HepG2 (cell line): ENCODE measurements around the gene LYPD6. TPM values are rescaled to one million over a fixed set of nuclear protein-coding genes. Genes with fewer than 3 reads are reported as not detected.

ENCODE experiments used
- ATAC-seq: fragments of 200-7000 bp; cut with Tn5 transposase; 3 replicates; pipeline ENCODE4 v1.9.1; 2020; ENCODE audit warnings: mild to moderate bottlenecking, moderate library complexity
- BruUV-seq: library from RNA; stranded (reverse); fragments of 400-500 nt; replicated peaks from 2 replicates; lab custom pipeline; 2021; lab: Mats Ljungman, UMichigan
- CTCF ChIA-PET: fragments of 300-600 bp; formaldehyde crosslinking; extraction: SDS; loops from one replicate; lab custom pipeline; 2021; ENCODE audit warnings: low total read pairs, inconsistent platforms, low intra/inter-chr PET ratio; lab: Yijun Ruan, JAX
- POLR2A ChIA-PET: fragments of 350-600 bp; sonication (Branson Sonifier 250); formaldehyde crosslinking; loops from one replicate; lab custom pipeline; 2020; ENCODE audit warnings: antibody characterized with exemption, inconsistent platforms; lab: Yijun Ruan, JAX
- DNase-seq: peaks from one replicate; pipeline ENCODE4 v3.0.0-alpha.2; 2015; ENCODE audit warnings: low spot score
- FAIRE-seq: peaks from 3 replicates; lab custom pipeline; 2011; peaks lifted over from hg19 to GRCh38; lab: Jason Lieb, UNC
- H2AFZ ChIP-seq: one replicate; pipeline ENCODE4 v1.6.1; 2011; ENCODE audit warnings: low read length, inconsistent platforms
- H3K27ac ChIP-seq: fragments of 300-600 bp; 3 replicates; pipeline ENCODE4 v1.8.0; 2011; ENCODE audit warnings: mixed run types, mild to moderate bottlenecking, mixed read lengths, low read length, inconsistent platforms; ENCODE audit not compliant: insufficient read depth; ENCODE audit errors: extremely low read length
- H3K27me3 ChIP-seq, 2 experiments: fragments of 200-600 bp in 1 of 2; 2 replicates in 1 of 2; 3 replicates in 1 of 2; pipeline versions ENCODE4 v1.6.0 to v1.8.0; 2011; ENCODE audit warnings: low read length in 2 of 2, mild to moderate bottlenecking in 2 of 2, moderate library complexity in 2 of 2, inconsistent platforms in 1 of 2; ENCODE audit not compliant: insufficient read depth in 2 of 2, control insufficient read depth in 1 of 2
- H3K36me3 ChIP-seq, 2 experiments: fragments of 200-600 bp in 1 of 2; replicated peaks in 1 of 2; 2 replicates in 1 of 2; 3 replicates in 1 of 2; pipeline versions ENCODE4 v1.5.1 to v1.8.0; 2011; ENCODE audit warnings: low read length in 2 of 2, inconsistent platforms in 1 of 2; ENCODE audit not compliant: insufficient read depth in 2 of 2, control insufficient read depth in 1 of 2
- H3K4me1 ChIP-seq: 2 replicates; pipeline ENCODE4 v1.5.1; 2012; ENCODE audit warnings: low read length, inconsistent platforms; ENCODE audit not compliant: insufficient read depth
- H3K4me2 ChIP-seq: 2 replicates; pipeline ENCODE4 v1.6.0; 2011; ENCODE audit warnings: low read depth, low read length, inconsistent platforms
- H3K4me3 ChIP-seq, 3 experiments: fragments of 200-600 bp in 1 of 3; sonication (generic), shearing (Covaris generic) in 1 of 3; replicated peaks in 1 of 3; 2 replicates each; pipeline ENCODE4 v1.5.1; 2011 to 2016; ENCODE audit warnings: low read length in 3 of 3, inconsistent platforms in 2 of 3, low read depth in 2 of 3, mild to moderate bottlenecking in 2 of 3, control low read depth in 1 of 3, mixed read lengths in 1 of 3; ENCODE audit not compliant: insufficient read depth in 1 of 3
- H3K79me2 ChIP-seq: one replicate; pipeline ENCODE4 v1.6.1; 2011; ENCODE audit warnings: low read length, inconsistent platforms; ENCODE audit not compliant: insufficient read depth
- H3K9ac ChIP-seq: 2 replicates; pipeline ENCODE4 v1.6.0; 2011; ENCODE audit warnings: mild to moderate bottlenecking, low read depth, low read length, inconsistent platforms; ENCODE audit not compliant: insufficient read depth
- H3K9me3 ChIP-seq: 2 replicates; pipeline ENCODE4 v1.5.1; 2012; ENCODE audit warnings: mild to moderate bottlenecking, low read length
- H4K20me1 ChIP-seq: 2 replicates; pipeline ENCODE4 v1.6.0; 2011; ENCODE audit warnings: inconsistent platforms, mild to moderate bottlenecking, low read length, moderate library complexity; ENCODE audit not compliant: insufficient read depth
- KAT7 ChIP-seq: IDR thresholded peaks from 2 replicates; pipeline ENCODE4 v1.6.1; 2018; ENCODE audit warnings: borderline replicate concordance, missing compliant biosample characterization
- MIER3 ChIP-seq: IDR thresholded peaks from 2 replicates; pipeline ENCODE4 v1.6.1; 2016; ENCODE audit warnings: missing compliant biosample characterization, borderline replicate concordance
- MLLT10 ChIP-seq: sonication (generic); formaldehyde crosslinking; IDR thresholded peaks from 2 replicates; pipeline ENCODE4 v1.4.0; 2020; ENCODE audit warnings: missing genetic modification reagents
- NFATC3 ChIP-seq: sonication (generic); formaldehyde crosslinking; IDR thresholded peaks from 2 replicates; pipeline ENCODE4 v1.5.1; 2020; ENCODE audit warnings: mild to moderate bottlenecking, missing genetic modification reagents
- RBAK ChIP-seq: sonication (generic); formaldehyde crosslinking; IDR thresholded peaks from 2 replicates; pipeline ENCODE4 v1.5.1; 2020; ENCODE audit warnings: mild to moderate bottlenecking, missing genetic modification reagents
- RCOR2 ChIP-seq: IDR thresholded peaks from 2 replicates; pipeline ENCODE4 v1.6.1; 2016; ENCODE audit warnings: missing biosample characterization, missing genetic modification reagents
- TFAP4 ChIP-seq: sonication (generic); IDR thresholded peaks from 2 replicates; pipeline ENCODE4 v1.6.1; 2016; ENCODE audit warnings: low read depth, borderline replicate concordance
- ZNF136 ChIP-seq: sonication (generic); formaldehyde crosslinking; IDR thresholded peaks from 2 replicates; pipeline ENCODE4 v1.8.1; 2022; ENCODE audit warnings: low read depth, mild to moderate bottlenecking, moderate library complexity, missing genetic modification reagents
- ZNF20 ChIP-seq: sonication (generic); formaldehyde crosslinking; IDR thresholded peaks from 2 replicates; pipeline ENCODE4 v1.4.0; 2020; ENCODE audit warnings: mild to moderate bottlenecking, moderate library complexity, missing genetic modification reagents
- ZNF432 ChIP-seq: sonication (generic); formaldehyde crosslinking; IDR thresholded peaks from 2 replicates; pipeline ENCODE4 v1.5.0; 2020; ENCODE audit warnings: missing genetic modification reagents, mild to moderate bottlenecking, borderline replicate concordance
- ZNF530 ChIP-seq: sonication (generic); formaldehyde crosslinking; IDR thresholded peaks from 2 replicates; pipeline ENCODE4 v1.5.0; 2020; ENCODE audit warnings: low read depth, mild to moderate bottlenecking, missing genetic modification reagents
- WGBS: methylation state at CpG from one replicate; pipeline ENCODE4 v1.1.6; 2017; ENCODE audit warnings: low lambda C conversion rate; 5-methylcytosine and 5-hydroxymethylcytosine counted together
- in situ Hi-C: cut with HindIII; loops from 2 replicates; pipeline ENCODE4 v1.10.0; 2017; ENCODE audit warnings: low pct_unique_long_range_greater_than_20kb; ENCODE audit not compliant: extremely low pct_ligation_motif_present
- intact Hi-C: fragments of 100-400 bp; cut with micrococcal nuclease; formaldehyde crosslinking; loops from one replicate; pipeline ENCODE4 v1.10.0; 2022; ENCODE audit not compliant: unreplicated experiment
- polyA plus RNA-seq, 8 experiments: library from polyadenylated mRNA; depleted of rRNA in 3 of 8; stranded (reverse) in 7 of 8; unstranded in 1 of 8; fragments of >200 nt; fragmentation: Illumina TruSeq in 4 of 8; extraction: Trizol in 4 of 8; gene quantifications; 2 replicates each; pipeline versions ENCODE4 v1.2.1 to v1.2.3, GENCODE V29; 2011 to 2016; ENCODE audit warnings: low read depth in 4 of 8, missing spikeins in 1 of 8, mixed read lengths in 1 of 8; ENCODE audit not compliant: insufficient read depth in 1 of 8
- total RNA-seq, 5 experiments: library from RNA; depleted of rRNA; stranded (reverse); fragments of >200 nt; fragmentation: Illumina TruSeq; extraction: Trizol; gene quantifications; 2 replicates each; pipeline ENCODE4 v1.2.3, GENCODE V29; 2016; ENCODE audit warnings: low read depth in 1 of 5

Gene LYPD6
- total and polyA plus RNA-seq, 2 of the 13 experiments (the other 11 are each of a cell fraction or from before 2014, with no cell fraction given) = 0.01 to 0.07 TPM

GRCh38 chr2:149312039-149312438, 18.3 kb upstream of the LYPD6 start:
- intact Hi-C loops = no loop called here
- Histone ChIP-seq H3K27ac (no peak overlapping the region), H2AFZ (no peak overlapping the region), H3K4me1 (no peaks in the 10 kb centered on the region), H3K4me3 (no peak overlapping the region), H3K9me3 (no peaks in the 10 kb centered on the region), H3K36me3 (no peaks in the 10 kb centered on the region), H3K27me3 (0 out of 5 replicates have a peak, but pooled peaks cover 0 to 8% of the 10 kb centered on the region in 2 experiments), H3K4me2 (no peak overlapping the region), H3K79me2 (no peaks in the 10 kb centered on the region), H3K9ac (no peak overlapping the region), H4K20me1 (no peaks in the 10 kb centered on the region)
- ChIA-PET CTCF (no interaction called here), POLR2A (no interaction called here)
- FAIRE-seq = no peak
- DNase-seq = no peak
- in situ Hi-C loops = no loop called here
- no TSS peak for BruUV-seq
- 0% methylated on average over 1 of the region's 1 CpG for WGBS
- ATAC-seq = no peak
- no peak for TF ChIP-seq TFAP4
- TF ChIP-seq ZNF530 (CRISPR knock-in tag) = no peak
- TF ChIP-seq NFATC3 (CRISPR knock-in tag) = no peak
- TF ChIP-seq ZNF136 (CRISPR knock-in tag) = no peak
- no peak for TF ChIP-seq RBAK
- TF ChIP-seq MLLT10 = no peak
- no peak for TF ChIP-seq ZNF432 (CRISPR knock-in tag)
- TF ChIP-seq MIER3 (CRISPR knock-in tag) = no peak
- TF ChIP-seq RCOR2 (CRISPR knock-in tag) = no peak
- TF ChIP-seq KAT7 (CRISPR knock-in tag) = no peak
- TF ChIP-seq ZNF20 (CRISPR knock-in tag) = no peak
